Stimulated activated CD4-positive, alpha-beta T cell treated with anti-CD3 and anti-CD28 coated beads, TNF-alpha, amount 100 ng/mL, for 24 hours (primary cell): ENCODE data around the gene EPG5.
A peak's percentile ranks its signal among the peaks of the same experiment; 100 is the strongest.

Experiments used
- DNase-seq, 3 experiments: peaks; one replicate each; pipeline ENCODE4 v3.0.0-alpha.2; 2020; ENCODE audit warnings: low read depth in 3 of 3

EPG5 gene

DNA sequence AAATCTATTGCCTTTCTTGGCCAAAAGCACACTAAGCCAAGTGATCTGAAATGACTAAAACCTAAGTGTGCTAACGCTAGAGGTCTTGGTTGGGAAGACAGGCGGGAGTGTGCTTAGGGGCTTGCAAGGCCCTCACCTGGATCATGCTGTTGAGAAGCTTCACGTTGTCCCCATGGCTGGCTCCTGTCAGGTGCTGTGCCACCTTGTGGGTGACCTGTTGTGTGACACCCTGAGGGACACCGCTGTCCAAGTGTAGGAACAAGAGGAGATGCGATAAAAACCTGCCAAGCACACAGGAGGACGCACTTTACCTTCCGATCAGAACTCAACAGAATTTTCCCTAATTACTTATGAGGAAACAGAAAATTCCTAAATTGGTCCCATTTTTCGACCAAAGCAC lies 50.8 kb downstream of the EPG5 start:
- peak in 1 of 3 experiments; percentile 3 for DNase-seq

- no peak for DNase-seq
Measured at GRCh38 chr18:45913276-45913675, 53.9 kb downstream of the EPG5 start.

GRCh38 chr18:45910405-45911023 lies 56.6 kb downstream of the EPG5 start:
- DNase-seq = peak; percentile 27 to 57 (median 43)

- DNase-seq = no peak
Measured at GRCh38 chr18:45901654-45902210, 65.4 kb downstream of the EPG5 start.

DNA sequence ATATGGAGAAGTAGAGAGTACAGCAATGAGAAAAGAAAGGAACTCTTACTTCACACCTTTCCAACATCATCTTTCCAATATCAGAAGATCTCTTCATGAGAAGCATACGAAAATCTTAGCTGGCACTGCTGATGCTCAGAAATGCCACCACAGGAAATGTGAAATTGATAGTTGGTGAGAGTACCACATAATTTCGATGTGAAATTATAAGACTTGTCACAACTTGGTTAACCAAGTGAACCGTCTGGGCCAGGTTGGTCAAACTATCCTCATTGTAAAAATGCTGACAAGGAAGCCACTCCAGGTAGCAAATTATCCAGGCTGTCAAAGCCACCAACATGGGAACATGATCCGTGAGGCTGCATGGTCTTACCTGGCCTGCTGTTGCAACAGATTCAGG lies 66.5 kb downstream of the EPG5 start:
- DNase-seq = no peak

DNA sequence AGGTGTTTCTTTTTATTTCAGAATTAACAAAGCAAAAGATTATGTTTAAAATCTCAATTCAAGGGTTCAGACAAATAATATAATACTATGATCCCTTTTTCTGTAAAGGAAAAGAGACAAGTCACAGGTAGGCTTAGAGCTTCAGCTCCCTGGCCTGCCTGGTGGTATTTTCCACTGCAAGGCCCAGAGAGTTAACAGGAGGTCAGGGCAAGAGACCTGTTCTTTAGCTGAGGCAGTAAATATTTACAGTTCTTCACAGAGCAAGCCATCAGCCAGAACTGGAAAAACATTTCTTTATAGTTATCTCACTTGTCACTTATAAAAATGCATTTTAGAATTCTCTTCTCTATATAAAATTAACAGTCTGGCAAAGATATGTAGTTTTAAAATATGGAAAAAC lies 70.1 kb downstream of the EPG5 start:
- DNase-seq = no peak

DNA sequence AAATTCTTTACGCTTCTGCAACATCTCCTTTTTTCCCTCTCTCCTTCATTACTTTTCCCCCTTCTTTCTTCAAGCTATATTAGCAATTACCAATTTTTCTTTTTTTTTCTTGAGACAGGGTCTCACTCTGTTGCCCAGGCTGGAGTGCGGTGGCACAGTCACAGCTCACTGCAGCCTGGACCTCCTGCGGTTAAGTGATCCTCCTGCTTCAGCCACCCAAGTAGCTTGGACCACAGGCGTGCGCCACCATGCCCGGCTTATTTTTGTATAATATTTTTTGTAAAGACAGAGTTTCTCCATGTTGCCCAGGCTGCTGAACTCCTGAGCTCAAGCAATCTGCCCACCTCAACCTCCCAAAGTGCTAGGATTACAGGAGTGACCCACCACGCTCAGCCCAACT lies 70.7 kb downstream of the EPG5 start:
- DNase-seq = no peak

- no peak for DNase-seq
Measured at GRCh38 chr18:45895339-45895738, 71.8 kb downstream of the EPG5 start.

DNA sequence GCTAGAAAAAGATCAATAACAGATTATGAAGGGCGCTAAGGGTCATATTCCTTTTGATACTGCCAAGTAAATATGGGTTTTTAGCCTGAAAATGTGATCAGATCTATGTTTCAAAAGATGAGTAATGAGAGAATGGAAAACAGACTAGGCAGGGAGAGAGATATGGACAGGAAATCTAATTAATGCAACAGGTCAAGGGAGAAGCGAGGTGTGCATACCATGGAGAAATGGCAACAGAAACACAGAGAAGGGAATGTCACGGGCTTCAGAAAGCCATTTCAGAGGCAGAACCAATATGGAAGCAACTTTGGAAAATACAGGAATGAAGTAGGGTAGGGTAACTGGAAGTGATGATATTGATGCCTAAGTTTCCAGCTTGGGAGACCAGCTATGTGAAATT lies 72.3 kb downstream of the EPG5 start:
- no peak for DNase-seq

DNA sequence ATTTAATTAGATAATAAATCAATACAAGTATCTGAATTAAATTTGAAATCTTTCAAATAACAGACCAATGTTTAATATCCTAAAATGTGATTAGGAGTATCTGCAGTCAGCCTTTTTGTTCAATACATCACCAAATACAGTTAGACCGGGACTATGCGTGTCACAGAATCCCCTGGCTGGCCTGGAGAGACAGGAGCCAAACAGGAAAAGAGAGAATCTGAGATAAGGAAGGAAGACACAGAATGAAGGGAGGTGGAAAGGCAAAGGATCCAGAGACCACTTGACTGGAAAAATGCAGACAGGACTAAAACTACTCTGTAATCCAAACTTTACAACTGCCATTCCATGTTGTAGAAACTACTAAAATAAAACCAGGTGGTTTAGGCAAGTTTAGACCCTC lies 75.3 kb downstream of the EPG5 start:
- no peak for DNase-seq

DNA sequence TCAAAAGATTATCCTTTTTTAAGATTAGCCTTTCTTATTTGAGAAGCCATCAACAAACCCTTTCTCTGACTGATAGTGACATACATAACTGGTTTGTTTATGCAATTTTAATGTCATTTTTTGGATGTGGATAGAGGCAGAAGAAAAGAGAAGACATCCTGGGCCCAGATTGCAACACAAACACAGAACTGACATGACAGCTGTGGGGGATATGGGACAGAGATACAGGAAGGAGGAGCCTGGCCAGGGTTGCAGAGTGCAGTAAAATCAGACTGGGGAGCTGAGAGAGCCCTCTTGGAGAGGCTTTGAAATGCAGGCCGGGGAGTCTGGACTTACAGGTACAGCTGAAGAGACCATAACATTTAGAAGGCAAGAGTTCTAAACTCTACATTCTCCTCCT lies 76.5 kb downstream of the EPG5 start:
- no peak for DNase-seq

GRCh38 chr18:45889419-45890064 lies 77.6 kb downstream of the EPG5 start:
- DNase-seq = no peak

DNA sequence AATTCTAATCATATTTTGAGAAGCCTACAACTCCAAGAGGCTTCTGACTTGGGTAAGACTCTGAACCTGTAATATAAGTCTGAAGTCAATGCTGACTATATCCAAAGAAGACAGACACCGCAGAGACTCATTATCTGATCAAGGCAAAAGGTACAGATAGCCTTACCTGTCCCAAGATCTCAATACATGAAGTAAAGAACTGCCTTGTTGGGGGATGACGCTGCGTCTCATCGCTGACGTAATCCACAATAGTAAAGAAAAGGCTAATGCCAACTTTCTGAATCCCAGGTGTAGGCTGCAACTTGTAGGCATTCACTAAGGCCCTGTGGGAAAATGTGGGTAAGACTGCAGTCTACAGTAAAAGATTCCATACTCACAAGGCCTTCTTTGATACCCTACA lies 79.5 kb downstream of the EPG5 start:
- DNase-seq = no peak

GRCh38 chr18:45880876-45881558 lies 86.1 kb downstream of the EPG5 start:
- DNase-seq = no peak

GRCh38 chr18:45879681-45880655 lies 87.2 kb downstream of the EPG5 start:
- DNase-seq = peak; percentile 40 to 69 (median 54)

GRCh38 chr18:45877403-45877802 lies 89.7 kb downstream of the EPG5 start:
- DNase-seq = no peak

DNA sequence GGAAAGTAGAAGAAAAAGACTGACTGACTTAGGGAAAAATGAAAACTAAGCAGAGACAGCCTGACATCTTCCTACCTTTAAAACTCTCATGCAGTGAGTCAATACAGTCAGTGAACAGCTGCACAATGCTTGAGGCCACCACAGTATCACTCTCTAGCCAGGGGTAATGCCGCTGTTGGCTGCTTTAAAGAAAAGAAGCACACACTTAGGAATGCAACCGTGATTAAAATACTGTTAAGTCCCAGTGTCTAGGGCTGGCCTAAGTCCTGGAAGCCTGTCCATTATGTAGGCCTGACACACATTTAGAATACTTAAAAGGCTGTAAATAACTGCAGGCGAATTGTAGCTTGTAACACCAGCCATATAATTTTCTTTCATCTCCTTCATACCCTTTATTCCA lies 91.0 kb downstream of the EPG5 start:
- no peak for DNase-seq

GRCh38 chr18:45874491-45875184 lies 92.5 kb downstream of the EPG5 start:
- DNase-seq = peak; percentile 31 to 46 (median 33)

DNA sequence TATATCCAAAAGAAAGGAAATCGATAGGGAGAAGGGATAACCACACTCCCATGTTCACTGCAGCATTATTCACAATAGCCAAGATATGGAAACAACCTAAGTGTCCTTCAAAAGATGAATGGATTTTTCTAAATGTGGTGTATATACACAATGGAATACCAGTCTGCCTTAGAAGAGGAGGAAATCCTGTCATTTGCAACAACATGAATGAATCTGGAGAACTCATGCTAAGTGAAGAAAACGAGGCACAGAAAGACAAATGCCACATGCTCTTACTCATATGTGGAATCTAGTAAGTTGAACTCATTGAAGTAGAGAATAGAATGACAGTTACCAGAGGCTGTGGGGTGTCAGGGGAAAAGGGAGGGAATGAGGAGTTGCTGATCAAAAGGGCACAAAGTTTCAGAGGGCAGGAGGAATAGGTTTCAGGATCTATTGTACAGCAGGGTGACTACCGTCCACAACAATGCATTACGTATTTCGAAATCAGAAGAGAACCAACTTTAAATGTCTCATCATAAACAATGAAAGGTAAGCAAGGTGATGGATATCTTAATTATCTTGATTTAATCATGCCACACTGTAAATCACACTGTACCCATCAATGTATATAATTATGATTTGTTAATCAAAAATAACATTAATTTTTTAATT lies 95.6 kb downstream of the EPG5 start:
- no peak for DNase-seq

GRCh38 chr18:45870419-45870818 lies 96.7 kb downstream of the EPG5 start:
- DNase-seq = no peak

- DNase-seq = no peak
Measured at GRCh38 chr18:45865466-45865865, 101.7 kb downstream of the EPG5 start.
